Measurements from ENCODE around the gene TSGA10.
"Not testable (repeated sequence)": the region's sequence is repeated elsewhere in the genome, so short reads cannot be mapped to it uniquely, and the experiment has no call there.

The TSGA10 gene, protein sequence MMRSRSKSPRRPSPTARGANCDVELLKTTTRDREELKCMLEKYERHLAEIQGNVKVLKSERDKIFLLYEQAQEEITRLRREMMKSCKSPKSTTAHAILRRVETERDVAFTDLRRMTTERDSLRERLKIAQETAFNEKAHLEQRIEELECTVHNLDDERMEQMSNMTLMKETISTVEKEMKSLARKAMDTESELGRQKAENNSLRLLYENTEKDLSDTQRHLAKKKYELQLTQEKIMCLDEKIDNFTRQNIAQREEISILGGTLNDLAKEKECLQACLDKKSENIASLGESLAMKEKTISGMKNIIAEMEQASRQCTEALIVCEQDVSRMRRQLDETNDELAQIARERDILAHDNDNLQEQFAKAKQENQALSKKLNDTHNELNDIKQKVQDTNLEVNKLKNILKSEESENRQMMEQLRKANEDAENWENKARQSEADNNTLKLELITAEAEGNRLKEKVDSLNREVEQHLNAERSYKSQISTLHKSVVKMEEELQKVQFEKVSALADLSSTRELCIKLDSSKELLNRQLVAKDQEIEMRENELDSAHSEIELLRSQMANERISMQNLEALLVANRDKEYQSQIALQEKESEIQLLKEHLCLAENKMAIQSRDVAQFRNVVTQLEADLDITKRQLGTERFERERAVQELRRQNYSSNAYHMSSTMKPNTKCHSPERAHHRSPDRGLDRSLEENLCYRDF

DNA sequence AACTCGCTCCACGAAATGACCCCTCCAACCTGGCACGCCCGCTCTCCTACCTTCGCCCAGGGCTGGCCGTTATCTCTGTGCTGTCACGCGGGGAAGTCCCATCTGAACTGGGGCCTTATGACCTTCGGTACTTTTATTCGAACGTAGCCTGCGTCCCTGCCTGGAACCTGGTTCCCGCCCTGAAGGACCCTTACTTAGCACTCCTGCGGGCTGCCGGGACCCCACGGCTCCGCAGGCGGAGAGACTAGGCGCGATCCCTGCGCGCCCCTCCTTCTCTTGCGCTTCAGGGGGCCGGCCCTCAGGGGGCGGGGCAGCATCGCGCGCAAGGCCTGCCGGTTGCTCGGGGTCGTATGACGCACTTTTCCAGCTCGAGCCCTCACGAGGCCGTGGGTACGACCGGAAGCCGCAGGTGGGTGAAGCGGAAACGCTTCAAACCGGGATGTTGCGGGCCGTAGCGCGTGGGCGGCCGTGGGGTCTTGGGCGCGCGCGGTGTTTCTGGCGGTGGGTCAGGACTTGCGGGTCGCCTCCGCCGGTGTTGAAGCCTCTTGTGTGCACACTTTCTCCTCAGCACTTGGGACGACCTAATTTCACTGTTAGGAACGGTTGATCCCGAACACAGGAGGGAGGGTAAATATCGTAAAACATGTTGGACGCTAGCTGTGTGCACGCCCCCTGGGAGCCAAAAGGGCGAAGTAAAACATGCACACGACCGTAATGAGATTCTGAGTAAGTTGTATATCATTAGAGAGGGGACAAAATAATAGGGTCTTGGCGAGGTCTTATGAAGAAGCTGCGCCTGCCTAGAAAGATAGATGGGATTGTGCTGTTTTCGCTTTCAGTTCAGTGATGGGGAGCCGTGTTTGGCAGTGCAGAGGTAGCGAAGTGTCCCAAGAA is at the start of gene TSGA10, which contains the start of gene LIPT1:
Gene TSGA10 (minus strand): TSS at position 300 of the 894 bp plus-strand sequence. CDS start 45,503 bp downstream, outside the sequence.
Gene LIPT1 (plus strand): TSS at position 325 of the 894 bp plus-strand sequence. CDS start 6,991 bp downstream, outside the sequence.
- DNase-seq (ENCODE audit: low spot score) = peak; percentile 94

DNA sequence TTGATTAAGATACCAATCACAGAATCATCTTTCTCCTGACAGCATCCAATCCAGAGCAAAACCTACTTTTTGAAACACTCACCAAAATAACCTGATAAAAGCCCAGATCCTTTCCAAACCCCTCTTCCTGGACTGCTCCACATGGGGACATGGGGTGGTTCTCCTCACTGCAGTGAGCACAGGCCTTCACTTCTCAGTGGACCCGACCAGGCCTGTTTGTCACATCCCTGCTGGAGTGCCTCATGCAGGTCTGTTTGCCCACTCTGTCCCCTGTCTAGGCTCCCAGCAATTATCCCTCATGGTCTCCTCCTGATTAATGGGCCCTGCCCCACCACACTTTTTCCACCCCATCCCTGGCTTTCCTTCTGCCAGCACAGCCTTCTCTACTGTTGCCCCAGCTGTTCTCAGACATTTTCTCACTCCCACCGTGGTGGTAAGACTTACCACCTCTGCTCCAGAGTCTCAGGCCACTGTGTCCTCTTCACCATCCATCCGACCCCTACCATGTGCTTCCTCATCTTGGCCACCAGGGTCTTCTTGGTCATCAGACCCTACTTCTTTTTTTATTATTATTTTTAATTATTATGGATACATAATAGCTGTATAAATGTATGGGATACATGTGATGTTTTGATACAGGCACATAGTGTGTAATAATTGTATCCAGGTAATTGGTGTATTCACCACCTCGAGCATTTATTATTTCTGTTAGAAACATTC is 47.4 kb upstream of the TSGA10 start:
- DNase-seq (ENCODE audit: low spot score) = no peak

DNA sequence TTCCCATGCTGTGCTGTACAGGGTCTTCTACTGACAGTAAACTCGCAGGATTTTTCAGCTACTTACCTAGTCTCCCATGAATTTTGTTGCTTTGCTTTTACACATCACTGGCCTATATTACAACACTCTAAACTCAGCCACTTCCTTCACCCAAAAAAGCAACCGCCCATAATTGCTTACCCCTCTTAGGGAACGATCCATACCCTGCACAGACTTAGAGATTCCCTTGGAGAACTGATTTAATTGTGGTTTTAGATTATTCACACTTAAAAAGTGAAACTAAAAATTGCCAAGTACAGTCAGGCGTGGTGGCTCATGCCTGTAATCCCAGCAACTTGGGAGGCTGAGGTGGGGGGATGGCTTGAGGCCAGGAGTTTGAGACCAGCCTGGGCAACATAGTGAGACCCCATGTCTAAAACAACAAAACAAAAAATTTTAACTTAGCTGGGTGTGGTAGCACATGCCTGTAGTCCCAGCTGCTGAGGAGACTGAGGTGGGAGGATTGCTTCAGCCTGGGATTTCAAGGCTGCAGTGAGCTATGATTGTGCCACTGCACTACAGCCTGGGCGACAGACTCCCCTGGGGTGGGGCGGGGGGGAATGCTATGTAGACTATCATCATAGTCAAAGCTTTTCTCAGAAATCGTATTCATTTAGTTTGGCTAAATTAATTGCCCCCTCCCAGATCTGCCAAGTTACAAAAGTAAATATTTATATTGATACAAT is 45.5 kb upstream of the TSGA10 start:
- no peak for DNase-seq (ENCODE audit: low spot score)

DNA sequence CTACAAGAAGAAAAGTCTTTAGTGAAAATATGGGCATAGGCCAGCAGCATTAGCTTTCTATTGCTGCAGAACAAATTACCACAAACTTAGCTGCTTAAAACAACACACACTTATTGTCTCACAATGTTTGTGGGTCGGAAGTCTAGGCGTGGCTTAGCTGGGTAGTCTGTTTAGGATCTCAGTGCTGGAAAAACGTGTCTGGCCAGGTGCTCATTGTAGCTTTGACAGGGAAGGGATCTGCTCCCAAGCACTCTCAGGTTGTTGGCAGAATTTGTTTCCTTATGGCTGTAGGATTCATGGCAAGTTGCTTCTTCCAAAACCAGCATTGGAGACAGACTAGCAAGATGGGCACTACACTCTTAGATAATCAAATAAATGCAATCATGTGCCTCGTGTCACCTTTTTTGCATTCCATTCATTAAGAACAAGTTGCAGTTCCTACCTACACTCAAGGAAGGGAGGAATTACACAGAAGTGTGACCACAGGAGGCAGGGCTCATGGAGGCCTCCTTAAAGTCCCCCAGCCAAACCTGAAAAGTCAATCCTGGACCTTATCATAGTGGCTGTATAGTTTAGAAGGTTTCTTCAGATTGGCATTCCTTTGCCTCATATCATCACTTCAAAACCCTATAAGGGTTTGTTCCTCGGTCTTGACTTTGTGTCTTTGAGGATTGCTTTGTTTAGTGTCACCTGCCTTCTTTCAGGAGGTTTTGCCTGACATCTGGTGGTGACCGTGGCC is 43.5 kb upstream of the TSGA10 start:
- no peak for DNase-seq (ENCODE audit: low spot score)

DNA sequence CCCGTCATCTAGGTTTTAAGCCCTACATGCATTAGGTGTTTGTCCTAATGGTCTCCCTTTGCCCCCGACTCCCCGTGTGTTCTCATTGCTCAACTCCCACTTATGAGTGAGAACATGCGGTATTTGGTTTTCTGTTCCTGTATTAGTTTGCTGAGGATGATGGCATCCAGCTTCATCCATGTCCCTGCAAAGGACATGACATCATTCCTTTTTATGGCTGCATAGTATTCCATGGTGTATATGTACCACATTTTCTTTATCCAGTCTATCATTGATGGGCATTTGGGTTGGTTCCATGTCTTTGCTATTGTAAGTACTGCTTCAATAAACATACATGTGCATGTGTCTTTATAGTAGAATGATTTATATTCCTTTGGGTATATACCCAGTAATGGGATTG is 37.6 kb upstream of the TSGA10 start:
- DNase-seq (ENCODE audit: low spot score) = not testable (repeated sequence)

DNA sequence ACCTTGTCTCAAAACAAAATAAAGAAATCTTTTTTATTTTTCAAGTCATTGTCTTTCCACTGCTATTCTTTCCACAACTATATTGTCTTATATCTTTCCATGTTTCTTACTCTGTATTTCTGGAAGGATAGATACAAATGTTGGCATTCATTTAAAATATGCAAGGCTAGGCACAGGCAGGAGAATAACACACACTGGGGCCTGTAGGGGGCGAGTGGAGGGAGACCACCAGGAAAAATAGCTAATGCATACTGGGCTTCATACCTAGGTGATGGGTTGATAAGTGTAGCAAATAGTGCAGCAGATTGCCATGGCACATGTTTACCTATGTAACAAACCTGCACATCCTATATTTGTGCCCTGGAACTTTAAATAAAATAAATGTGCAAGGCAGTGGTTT is 35.8 kb upstream of the TSGA10 start:
- no peak for DNase-seq (ENCODE audit: low spot score)

DNA sequence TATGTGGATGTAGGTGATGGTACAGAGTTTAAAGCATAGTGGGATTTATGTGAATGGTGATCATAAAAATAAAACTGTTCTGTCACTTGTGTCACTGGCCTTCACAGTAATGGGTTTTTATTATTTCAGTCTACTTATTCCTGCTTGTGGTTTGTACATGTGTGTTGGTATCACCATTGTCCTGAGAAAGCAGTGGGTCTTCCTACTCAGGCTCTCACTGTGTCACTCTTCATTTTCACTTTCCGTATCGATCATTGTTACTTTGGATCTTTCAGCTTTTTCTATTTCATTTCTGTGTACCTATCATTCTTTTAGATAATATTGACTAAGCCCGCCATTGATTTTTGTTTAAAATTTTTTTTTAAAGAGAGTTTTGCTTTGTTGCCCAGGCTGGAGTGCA is 33.6 kb upstream of the TSGA10 start:
- no peak for DNase-seq (ENCODE audit: low spot score)

DNA sequence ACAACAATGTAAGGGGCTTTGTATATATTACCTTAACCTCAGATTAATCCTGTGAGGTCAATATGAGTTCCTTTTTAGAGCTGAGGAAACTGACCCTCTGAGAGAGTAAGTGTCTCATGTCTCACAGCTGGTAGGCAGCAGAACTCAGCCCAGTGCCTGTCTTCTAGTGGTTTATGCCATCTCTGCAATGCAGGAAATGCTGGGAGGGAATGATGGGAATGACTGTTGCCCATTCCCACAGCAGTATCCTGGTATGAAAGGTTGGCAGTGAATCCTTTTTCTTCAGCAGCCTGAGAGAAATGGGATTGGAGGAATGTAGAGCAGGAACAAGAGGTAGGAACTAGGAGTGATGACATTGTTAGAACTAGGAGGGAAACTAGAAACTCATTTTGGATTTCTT is 32.3 kb upstream of the TSGA10 start:
- no peak for DNase-seq (ENCODE audit: low spot score)

DNA sequence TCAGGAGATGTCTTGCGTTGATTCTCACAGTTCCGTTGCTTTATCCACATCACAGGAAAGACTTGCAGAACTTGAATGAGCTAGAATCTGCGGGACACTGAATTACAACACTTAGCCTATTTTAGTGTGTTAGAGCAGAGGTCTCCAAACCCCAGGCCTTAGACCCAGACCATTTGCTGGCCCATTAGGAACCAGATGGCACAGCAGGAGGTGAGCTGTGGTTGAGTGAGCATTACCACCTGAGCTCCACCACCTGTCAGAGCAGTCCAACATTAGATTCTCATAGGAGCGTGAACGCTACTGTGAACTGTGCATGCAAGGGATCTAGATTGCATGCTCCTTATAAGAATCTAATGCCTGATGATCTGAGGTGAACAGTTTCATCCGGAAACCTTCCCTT is 30.1 kb upstream of the TSGA10 start:
- no peak for DNase-seq (ENCODE audit: low spot score)

DNA sequence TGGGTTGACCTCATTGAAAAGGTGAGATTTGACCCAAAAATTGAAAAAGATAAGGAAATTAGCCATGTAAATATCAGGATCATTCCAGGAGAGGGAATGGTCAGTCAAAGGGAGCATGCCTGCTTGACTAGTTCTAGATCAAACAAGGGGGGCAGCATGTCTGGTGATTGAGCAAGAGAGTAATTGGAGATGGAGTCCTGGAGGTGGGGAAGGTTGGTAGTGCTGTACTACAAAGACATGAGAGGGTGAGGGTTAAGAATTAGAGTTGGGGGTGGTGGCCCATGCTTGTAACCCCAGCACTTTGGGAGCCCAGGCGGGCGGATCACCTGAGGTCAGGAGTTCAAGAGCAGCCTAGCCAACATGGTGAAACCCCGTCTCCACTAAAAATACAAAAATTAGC is 28.3 kb upstream of the TSGA10 start:
- no peak for DNase-seq (ENCODE audit: low spot score)

DNA sequence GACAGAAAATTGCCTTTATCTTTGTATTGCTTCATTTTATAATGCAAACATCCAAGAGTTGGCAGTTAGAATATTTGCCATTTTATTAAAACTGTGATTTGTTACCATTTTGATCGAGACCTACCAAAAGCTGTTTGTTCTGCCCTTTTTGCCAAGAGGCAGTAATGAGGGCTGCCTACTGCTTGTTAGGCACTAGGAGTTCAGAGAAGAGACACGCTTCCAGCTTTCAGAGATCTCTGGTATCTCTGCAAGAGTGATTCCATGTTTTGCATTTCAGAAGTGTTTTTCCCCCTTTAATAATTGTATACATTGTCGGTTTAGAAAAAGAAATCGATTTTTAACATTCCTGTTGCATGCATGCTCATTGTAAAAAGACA is 26.9 kb upstream of the TSGA10 start:
- peak; percentile 6 for DNase-seq (ENCODE audit: low spot score)

DNA sequence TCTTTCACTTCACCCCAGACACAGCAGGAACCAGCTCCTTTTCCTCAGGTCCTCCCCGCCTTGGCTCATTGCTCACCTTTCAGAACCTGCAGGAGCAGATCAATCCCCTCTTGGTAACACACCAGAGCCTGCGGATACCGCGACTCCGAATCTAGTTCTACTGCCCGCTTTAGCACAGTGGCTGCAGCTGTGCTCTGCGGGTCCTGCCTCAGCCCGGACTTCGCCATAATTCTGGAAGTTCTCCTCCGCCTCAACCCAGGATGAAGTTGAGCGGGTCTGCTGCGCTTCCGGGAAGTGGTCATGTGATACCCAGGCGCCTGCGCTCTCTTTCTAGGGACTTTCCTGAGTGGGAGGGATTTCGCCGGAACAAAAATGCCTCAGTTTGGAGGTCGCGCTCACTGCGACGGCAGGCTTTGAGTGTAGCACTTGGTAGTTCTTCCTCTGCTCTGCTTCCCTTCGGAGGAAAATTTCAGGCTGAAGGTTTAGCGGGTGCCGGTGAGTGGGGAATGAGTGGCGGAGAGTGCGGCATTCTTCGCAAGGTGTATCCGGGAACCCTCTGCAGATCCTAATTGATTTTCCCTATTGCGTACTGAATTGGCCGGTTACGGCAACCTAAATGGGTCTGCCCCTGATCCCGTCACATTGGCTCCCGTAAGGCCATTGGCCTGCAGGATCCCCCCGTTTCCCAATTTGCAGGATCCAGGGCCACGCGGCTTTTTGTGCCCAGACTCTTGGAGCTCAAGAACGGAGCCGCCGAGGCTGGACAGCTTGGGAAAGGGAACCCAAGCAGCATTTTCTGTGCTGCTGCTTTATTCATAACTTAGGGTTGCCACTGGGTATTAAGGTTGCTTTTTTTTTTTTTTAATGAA is 26.2 kb upstream of the TSGA10 start, which contains the start of the genes MITD1 and MRPL30:
Gene MITD1 (minus strand): TSS at position 304 of the 869 bp plus-strand sequence. CDS start 77 bp downstream, at position 227.
Gene MRPL30 (plus strand): TSS at position 430 of the 869 bp plus-strand sequence. CDS start 5,020 bp downstream, outside the sequence.
- DNase-seq (ENCODE audit: low spot score) = peak; percentile 85

DNA sequence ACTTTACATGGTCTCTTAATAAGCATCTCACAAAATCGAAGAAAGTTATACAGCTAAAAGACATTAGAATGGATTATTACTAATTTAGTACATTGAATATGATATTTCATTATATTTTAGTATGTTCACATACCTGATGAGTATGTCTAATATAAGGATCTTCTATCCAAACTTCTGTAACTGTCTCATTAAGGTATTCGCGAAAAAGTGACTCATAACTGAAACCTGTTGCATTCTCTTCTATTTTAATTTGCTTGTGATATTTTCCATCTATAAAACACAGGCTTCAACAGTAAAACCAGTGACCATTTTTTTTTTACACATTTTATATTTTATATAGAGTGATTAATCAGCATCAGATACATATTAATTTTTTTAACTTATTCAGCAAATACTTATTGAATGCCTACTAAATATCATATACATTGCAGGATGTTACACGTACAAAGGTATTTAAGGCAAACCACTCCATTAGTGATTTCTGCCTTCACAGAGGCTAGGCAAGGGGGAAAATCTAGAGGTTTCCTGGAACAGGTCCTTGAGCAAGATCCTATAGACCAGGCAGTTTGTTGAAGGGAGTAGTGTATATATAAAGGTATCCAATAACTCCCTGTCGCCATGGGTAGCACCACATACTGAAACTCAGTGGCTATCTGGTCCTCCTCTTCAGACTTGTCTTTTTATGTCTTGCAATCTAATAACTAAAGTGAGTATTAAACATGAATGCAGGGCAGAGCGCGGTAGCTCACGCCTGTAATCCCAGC is 16.8 kb upstream of the TSGA10 start:
- DNase-seq (ENCODE audit: low spot score) = no peak

DNA sequence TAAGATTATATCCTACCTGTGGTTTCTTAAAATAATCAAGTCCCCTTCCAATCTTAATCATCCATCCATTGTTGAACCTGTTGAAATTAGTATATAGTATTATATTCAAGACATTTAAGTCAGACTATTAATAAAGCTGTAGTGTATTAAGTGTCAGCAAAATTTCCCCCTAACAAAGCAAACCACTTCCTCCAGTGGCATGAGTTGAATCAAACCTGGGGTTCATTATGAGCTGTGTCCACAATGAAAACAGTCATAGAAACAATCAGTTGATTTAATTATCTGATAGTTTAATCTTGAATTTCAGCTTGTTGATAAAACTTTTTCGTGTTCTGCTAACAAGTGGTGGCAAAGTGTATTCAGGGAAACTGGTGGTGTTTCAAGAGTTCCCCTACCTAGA is 14.8 kb upstream of the TSGA10 start:
- DNase-seq (ENCODE audit: low spot score) = no peak

DNA sequence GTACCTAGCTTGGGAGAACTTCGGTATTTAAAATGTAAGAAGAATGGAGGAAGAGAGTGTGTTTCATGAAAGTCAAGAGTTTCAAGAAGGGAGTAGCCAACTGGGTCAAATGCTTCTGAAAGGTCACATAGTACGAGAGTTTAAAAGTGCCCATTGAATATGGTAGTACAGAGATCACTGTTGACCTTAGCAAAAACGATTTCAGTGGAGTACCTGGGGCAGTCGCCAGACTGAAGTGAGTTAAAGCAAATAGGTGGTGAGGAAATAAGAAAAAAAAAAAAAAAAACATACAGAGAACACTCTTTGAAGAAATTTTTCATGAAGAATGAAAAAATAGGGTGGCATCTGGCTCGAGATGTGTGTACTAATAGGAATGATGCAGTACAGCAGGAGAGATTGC is 11.5 kb upstream of the TSGA10 start:
- DNase-seq (ENCODE audit: low spot score) = no peak

DNA sequence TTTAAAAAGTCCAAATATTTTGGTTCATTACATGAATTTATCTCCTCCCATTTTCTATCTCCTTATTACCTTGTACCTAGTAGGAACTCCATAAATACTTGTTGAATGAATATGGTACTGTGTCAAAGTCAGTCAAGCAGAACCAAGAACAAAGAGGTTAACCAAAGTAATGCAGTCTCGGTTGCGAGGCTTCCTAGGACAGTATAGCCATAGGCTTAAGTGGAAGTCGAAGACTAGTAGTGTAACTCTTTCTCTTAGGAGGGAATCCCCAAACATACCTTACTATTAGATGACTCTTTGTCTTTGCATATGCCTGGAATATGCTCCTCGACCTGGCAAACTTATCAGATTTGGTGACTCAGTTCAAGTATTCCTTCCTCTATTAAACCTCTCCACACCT is 4.9 kb upstream of the TSGA10 start:
- no peak for DNase-seq (ENCODE audit: low spot score)

DNA sequence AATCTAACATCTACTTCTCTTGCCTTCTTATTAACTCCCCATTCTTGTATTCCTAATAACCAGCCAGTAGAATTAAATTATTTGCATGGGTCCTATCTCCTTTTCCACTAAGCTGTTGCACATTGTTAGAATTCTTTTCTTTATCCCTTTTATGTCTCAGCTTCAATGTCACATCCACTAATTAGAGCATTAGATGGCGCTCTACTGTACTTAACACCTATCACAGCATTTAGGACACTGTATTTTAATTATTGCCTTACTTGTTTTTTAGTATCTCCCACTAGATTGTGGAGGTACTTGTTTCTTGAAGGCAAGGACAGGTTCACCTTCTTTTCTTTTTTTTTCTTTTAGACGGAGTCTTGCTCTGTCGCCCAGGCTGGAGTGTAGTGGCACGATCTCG is 3.9 kb upstream of the TSGA10 start:
- DNase-seq (ENCODE audit: low spot score) = no peak

DNA sequence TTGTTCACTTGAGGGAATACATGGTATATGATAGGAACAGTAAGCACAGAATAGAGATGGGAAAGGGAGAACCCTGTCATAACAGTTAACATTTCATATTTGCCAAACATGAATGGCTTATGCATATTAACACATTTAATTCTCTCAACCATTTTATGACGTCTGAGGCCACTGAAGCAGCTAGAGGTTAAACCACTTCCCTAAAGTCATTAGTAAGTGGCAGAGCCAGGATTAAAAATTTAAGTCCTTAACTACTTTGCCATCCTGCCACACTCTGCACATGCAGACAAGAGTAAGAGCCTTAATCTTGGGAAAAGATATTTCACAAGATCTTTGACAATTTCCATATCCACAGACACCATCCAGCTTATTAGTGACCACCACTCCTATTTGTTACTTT is 2.1 kb upstream of the TSGA10 start:
- DNase-seq (ENCODE audit: low spot score) = no peak
